Measurements from ENCODE around the gene TEX9.

GRCh38 chr15:56432304-56432703 is 67.1 kb downstream of the TEX9 start:
- TF ChIP-seq POLR2AphosphoS5 (IDR thresholded peaks at IDR 0.05) (no peak), POLR2A (IDR thresholded peaks at IDR 0.05; ENCODE audit: low read depth) (no peak)

Data from esophagus muscularis mucosa (tissue), 2 donors.